HUES64 (cell line): ENCODE results near the gene ZNF282.
"Not testable (repeated sequence)": the region's sequence is repeated elsewhere in the genome, so short reads cannot be mapped to it uniquely, and the experiment has no call there.

Experiments used
- H3K27ac ChIP-seq: 2 replicates; pipeline ENCODE4 v1.7.0; 2013; ENCODE audit warnings: low read depth, low read length, inconsistent platforms
- H3K27me3 ChIP-seq: 2 replicates; pipeline ENCODE4 v1.6.1; 2013; ENCODE audit warnings: mild to moderate bottlenecking, low read length; ENCODE audit not compliant: insufficient read depth
- H3K36me3 ChIP-seq: 2 replicates; pipeline ENCODE4 v1.6.1; 2013; ENCODE audit warnings: mild to moderate bottlenecking, low read length; ENCODE audit not compliant: insufficient read depth
- H3K4me1 ChIP-seq: 2 replicates; pipeline ENCODE4 v1.6.1; 2013; ENCODE audit warnings: mild to moderate bottlenecking, low read length, moderate library complexity; ENCODE audit not compliant: insufficient read depth
- H3K4me3 ChIP-seq: 2 replicates; pipeline ENCODE4 v1.5.1; 2013; ENCODE audit warnings: mild to moderate bottlenecking, low read length, moderate library complexity
- H3K9ac ChIP-seq: 2 replicates; pipeline ENCODE4 v1.6.1; 2013; ENCODE audit warnings: mild to moderate bottlenecking, low read depth, low read length
- H3K9me3 ChIP-seq: 2 replicates; pipeline ENCODE4 v1.6.1; 2013; ENCODE audit warnings: low read depth, low read length; ENCODE audit not compliant: insufficient read depth
- WGBS: fragments of 150-250, 120-280 bp; methylation state at CpG from one replicate; pipeline ENCODE4 v1.1.7; 2013; ENCODE audit warnings: missing lambda C conversion rate; 5-methylcytosine and 5-hydroxymethylcytosine counted together

The ZNF282 gene

GRCh38 chr7:149214020-149214720 lies 18.8 kb downstream of the ZNF282 start:
- Histone ChIP-seq H3K27me3 (no peaks in the 10 kb centered on the region), H3K27ac (no peak overlapping the region), H3K9ac (no peak overlapping the region), H3K9me3 (no peaks in the 10 kb centered on the region), H3K4me3 (no peak overlapping the region), H3K4me1 (peaks cover 8% of the 10 kb centered on the region; the same call in 1 of the 2 replicates), H3K36me3 (peaks cover 94% of the 10 kb centered on the region)
- 86% methylated on average over 7 of the region's 7 CpGs for WGBS

- no peak overlapping the region for H3K27ac ChIP-seq
- no peak overlapping the region for H3K4me3 ChIP-seq
- no peak overlapping the region for H3K9ac ChIP-seq
- H3K36me3 ChIP-seq: peaks cover 91% of the 10 kb centered on the region
- H3K27me3 ChIP-seq: no peaks in the 10 kb centered on the region
- 0 out of 2 replicates have a peak, but pooled peaks cover 5% of the 10 kb centered on the region for H3K4me1 ChIP-seq
- 100% methylated on average over 2 of the region's 2 CpGs for WGBS
- no peaks in the 10 kb centered on the region for H3K9me3 ChIP-seq
These were observed 21.1 kb downstream of the ZNF282 start for GRCh38 chr7:149216402-149216801.

DNA sequence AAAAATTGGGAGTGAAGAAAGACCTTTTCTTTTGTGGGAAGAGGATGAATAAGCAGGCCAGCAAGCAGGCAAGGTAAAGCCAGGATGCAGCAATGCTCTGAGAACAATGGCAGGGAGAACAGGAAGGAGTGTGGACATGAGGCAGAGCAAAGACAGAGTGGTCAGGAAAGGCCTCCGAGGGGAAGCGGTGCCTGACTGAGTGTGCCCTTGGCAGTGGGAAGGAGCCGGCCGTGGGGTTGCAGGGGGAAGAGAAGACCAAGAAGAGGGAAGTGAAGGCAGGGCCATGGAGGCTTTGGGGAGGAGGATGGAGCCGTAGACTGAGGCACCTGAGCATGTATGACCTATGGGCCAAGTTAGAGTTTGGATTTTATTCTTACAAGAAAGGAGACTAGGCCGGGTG lies 22.2 kb downstream of the ZNF282 start:
- Histone ChIP-seq H3K27ac (no peak overlapping the region), H3K36me3 (peaks cover 86% of the 10 kb centered on the region), H3K9me3 (no peaks in the 10 kb centered on the region), H3K27me3 (no peaks in the 10 kb centered on the region), H3K4me3 (no peak overlapping the region), H3K4me1 (0 out of 2 replicates have a peak, but pooled peaks cover 5% of the 10 kb centered on the region), H3K9ac (no peak overlapping the region)
- 95% methylated on average over 6 of the region's 6 CpGs for WGBS

DNA sequence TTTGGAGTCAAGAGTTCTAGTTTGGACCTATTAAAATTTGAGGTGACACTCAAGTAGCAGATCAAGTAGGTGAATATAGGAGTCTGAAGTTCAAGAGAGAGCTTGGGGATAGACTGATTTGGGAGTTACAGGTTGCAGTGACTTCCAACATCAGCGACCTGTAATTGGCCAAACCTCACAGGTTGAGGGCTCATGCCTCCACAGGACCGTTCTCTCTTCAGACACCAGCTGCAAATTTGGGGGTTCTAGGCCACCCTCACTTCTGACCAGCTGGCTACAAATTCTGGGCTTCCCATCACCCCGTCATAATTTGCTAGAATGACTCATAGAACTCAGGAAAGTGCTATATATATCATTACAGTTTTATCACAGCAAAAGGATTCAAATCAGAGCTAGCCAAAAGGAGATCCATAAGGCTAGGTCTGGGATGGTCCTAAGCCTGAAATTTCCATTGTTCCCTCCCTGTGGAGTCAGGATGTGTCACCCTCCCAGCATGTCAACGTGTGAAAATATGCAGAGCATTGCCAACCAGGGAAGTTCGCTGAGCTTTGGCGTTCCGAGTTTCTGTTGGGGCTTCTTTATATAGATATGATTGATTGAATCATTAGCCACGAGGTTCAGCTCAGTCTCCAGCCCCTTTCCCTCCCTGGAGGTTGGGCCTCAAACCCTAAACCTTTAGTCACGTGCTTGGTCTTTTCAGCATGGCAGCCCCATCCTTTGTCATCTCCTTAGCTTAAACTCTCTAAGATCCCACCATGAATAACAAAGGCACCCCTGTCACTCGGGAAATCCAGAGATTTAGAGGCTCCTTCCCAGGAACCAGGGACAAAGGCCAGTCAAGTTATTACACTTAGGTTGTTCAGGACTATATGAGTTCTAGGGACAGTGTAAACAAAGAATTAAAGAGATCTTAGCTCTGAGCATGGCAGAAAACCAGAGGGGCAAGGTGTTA lies 23.4 kb downstream of the ZNF282 start:
- Histone ChIP-seq H3K9ac (no peak overlapping the region), H3K9me3 (no peaks in the 10 kb centered on the region), H3K27me3 (no peaks in the 10 kb centered on the region), H3K36me3 (peaks cover 83% of the 10 kb centered on the region), H3K27ac (no peak overlapping the region; the same call in 1 of the 2 replicates), H3K4me3 (no peak overlapping the region), H3K4me1 (0 out of 2 replicates have a peak, but pooled peaks cover 5% of the 10 kb centered on the region)
- 78% methylated on average over 10 of the region's 10 CpGs for WGBS

DNA sequence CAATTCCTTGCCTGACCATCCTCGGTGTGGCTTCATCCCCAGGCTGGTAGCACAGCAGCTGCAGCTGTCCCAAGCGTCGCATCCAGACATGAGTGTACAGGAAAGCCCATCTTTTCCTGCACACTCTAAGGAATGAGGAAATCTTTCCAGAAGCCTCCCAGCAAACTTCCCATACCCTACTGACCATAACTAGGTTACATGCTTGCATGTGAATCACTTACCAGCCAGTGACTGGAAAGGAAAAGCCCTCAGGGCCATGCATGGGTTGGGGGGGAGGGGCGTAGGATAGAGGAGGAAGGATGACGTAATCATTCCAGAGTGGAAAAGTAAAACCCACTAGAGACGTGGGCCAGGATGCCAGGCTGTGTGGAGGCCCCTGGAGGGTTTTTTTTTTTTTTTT lies 25.2 kb downstream of the ZNF282 start:
- Histone ChIP-seq H3K27me3 (no peaks in the 10 kb centered on the region), H3K36me3 (peaks cover 78% of the 10 kb centered on the region), H3K27ac (no peak overlapping the region; the same call in 1 of the 2 replicates), H3K9ac (no peak overlapping the region), H3K9me3 (no peaks in the 10 kb centered on the region), H3K4me3 (no peak overlapping the region), H3K4me1 (0 out of 2 replicates have a peak, but pooled peaks cover 5% of the 10 kb centered on the region)
- WGBS: 92% methylated on average over 6 of the region's 6 CpGs

DNA sequence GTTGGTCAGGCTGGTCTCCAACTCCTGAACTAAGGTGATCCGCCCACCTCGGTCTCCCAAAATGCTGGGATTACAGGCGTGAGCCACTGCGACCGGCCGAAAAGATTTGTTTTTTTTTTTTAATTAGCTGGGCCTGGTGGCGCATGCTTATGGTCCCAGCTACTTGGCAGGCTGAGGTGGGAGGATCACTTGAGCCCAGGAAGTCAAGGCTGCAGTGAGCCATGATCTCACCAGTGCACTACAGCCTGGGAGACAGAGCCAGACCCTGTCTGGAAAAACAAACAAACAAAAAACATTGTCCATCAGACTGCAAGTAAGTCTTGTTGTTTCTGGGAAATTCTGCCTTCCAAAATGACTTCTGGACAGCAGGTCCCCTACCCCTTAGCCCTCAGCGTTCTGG lies 27.8 kb downstream of the ZNF282 start:
- Histone ChIP-seq H3K9me3 (no peaks in the 10 kb centered on the region), H3K9ac (no peak overlapping the region), H3K36me3 (peaks cover 57% of the 10 kb centered on the region), H3K27me3 (no peaks in the 10 kb centered on the region), H3K4me3 (no peak overlapping the region), H3K27ac (no peak overlapping the region), H3K4me1 (0 out of 2 replicates have a peak, but pooled peaks cover 5% of the 10 kb centered on the region)
- 97% methylated on average over 8 of the region's 8 CpGs for WGBS

DNA sequence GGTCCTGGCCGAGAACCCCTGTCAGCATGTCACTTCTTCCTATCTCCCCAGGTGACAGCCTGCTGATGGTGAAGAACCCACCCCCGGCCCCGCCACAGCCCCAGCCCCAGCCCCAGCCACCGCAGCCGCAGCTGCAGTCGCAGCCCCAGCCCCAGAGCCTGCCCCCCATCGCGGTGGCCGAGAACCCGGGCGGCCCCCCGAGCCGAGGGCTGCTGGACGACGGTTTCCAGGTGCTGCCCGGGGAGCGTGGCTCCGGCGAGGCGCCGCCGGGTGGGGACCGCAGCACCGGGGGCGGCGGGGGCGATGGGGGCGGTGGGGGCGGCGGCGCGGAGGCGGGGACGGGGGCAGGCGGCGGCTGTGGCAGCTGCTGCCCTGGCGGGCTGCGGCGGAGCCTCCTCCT lies 28.4 kb downstream of the ZNF282 start:
- Histone ChIP-seq H3K9ac (no peak overlapping the region), H3K4me1 (0 out of 2 replicates have a peak, but pooled peaks cover under 1% of the 10 kb centered on the region), H3K27ac (no peak overlapping the region), H3K4me3 (no peak overlapping the region), H3K27me3 (no peaks in the 10 kb centered on the region), H3K36me3 (peaks cover 51% of the 10 kb centered on the region), H3K9me3 (no peaks in the 10 kb centered on the region)
- WGBS: 98% methylated on average over 39 of the region's 39 CpGs

- H3K9me3 ChIP-seq: no peaks in the 10 kb centered on the region
- no peak overlapping the region for H3K27ac ChIP-seq
- WGBS: 95% methylated on average over 37 of the region's 37 CpGs
- H3K9ac ChIP-seq: no peak overlapping the region
- H3K4me1 ChIP-seq: no peaks in the 10 kb centered on the region
- no peak overlapping the region for H3K4me3 ChIP-seq
- peaks cover 45% of the 10 kb centered on the region for H3K36me3 ChIP-seq
- no peaks in the 10 kb centered on the region for H3K27me3 ChIP-seq
These were observed 29.0 kb downstream of the ZNF282 start for GRCh38 chr7:149224352-149224751.

DNA sequence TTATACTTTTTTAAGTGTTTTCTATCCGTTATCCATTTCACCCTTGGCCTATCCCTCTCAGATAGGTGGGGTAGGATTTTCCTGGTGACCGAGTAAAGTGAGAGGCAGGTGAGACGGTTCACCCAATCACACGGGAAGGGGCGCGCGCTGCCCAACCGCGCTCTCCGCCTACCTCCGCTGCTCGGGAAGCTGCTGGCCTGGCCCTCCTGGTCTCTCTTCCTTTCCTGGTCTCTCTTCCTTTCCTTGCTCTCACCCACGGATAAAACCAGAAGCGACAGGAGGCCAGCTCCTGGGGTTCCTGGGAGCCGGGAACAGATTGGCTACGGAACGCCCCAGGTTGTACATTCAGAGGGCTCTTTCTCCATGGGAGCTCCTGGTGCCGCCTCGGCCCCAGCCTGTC lies 29.8 kb downstream of the ZNF282 start:
- Histone ChIP-seq H3K36me3 (peaks cover 44% of the 10 kb centered on the region), H3K9ac (no peak overlapping the region), H3K9me3 (no peaks in the 10 kb centered on the region), H3K4me1 (no peaks in the 10 kb centered on the region), H3K4me3 (no peak overlapping the region), H3K27ac (no peak overlapping the region), H3K27me3 (no peaks in the 10 kb centered on the region)
- 95% methylated on average over 19 of the region's 19 CpGs for WGBS

DNA sequence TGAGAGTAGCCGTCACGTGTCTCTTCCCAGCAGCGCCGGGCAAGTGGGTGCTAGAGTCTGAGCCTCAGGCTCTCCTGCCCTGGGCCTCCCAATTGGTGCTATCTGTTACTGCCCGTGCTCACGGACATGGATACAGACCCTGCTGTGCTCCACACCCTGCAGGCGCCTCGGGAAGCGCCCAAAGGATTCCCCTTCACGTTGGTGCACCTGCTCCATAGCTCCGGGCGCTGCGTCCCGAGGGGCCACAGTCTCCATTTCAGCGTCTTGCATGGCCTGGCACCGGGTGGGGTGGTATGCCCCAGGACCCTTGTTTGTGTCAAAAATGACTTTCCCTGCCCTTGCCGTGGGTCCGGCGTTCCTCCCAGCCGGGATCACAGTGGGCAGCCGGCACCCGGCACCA lies 30.3 kb downstream of the ZNF282 start:
- Histone ChIP-seq H3K4me3 (no peak overlapping the region), H3K9me3 (no peaks in the 10 kb centered on the region), H3K4me1 (no peaks in the 10 kb centered on the region), H3K9ac (no peak overlapping the region), H3K36me3 (peaks cover 39% of the 10 kb centered on the region), H3K27ac (no peak overlapping the region), H3K27me3 (no peaks in the 10 kb centered on the region)
- whole genome bisulfite sequencing: 95% methylated on average over 22 of the region's 22 CpGs

- H3K9ac ChIP-seq, H3K9me3 ChIP-seq, H3K27me3 ChIP-seq, H3K27ac ChIP-seq, H3K4me3 ChIP-seq, H3K4me1 ChIP-seq: not testable (repeated sequence)
- H3K36me3 ChIP-seq: peaks cover 32% of the 10 kb centered on the region
- WGBS: 96% methylated on average over 17 of the region's 17 CpGs
These were observed 31.0 kb downstream of the ZNF282 start for GRCh38 chr7:149226366-149226765.
